ENCODE results near the gene BORCS8.

Gene BORCS8

GRCh38 chr19:19193926-19194325 lies 2.0 kb upstream of the BORCS8 start:
- TF ChIP-seq CTCF (IDR thresholded peaks at IDR 0.05; ENCODE audit: insufficient read depth, low read length, poor library complexity, severe bottlenecking), result no peak
- no peak for DNase-seq (ENCODE audit: extremely low read depth, insufficient read length)
- H3K4me3 ChIP-seq (replicated peaks; ENCODE audit: low read depth, low read length), result peak overlapping the region; percentile 88

GRCh38 chr19:19192910-19193423 lies 1.0 kb upstream of the BORCS8 start:
- H3K36me3 ChIP-seq (ENCODE audit: control insufficient read depth, insufficient read depth, low read length), result peaks cover 8% of the 10 kb centered on the region
- H3K27me3 ChIP-seq (replicated peaks; ENCODE audit: control insufficient read depth, insufficient read depth, low read length), result no peaks in the 10 kb centered on the region
- H3K4me3 ChIP-seq (replicated peaks; ENCODE audit: low read depth, low read length), result peak overlapping the region; percentile 88
- DNase-seq (ENCODE audit: extremely low read depth, insufficient read length), result no peak
- no peak for TF ChIP-seq CTCF (IDR thresholded peaks at IDR 0.05; ENCODE audit: insufficient read depth, low read length, poor library complexity, severe bottlenecking)

More at GRCh38 chr19:19193926-19194325, 2.0 kb upstream of the BORCS8 start:
- Histone ChIP-seq H3K27me3 (replicated peaks; ENCODE audit: control insufficient read depth, insufficient read depth, low read length) (no peaks in the 10 kb centered on the region), H3K36me3 (ENCODE audit: control insufficient read depth, insufficient read depth, low read length) (peaks cover 11% of the 10 kb centered on the region)

- H3K4me3 ChIP-seq (replicated peaks; ENCODE audit: low read depth, low read length), result peak overlapping the region; percentile 74
- H3K27me3 ChIP-seq (replicated peaks; ENCODE audit: control insufficient read depth, insufficient read depth, low read length), result no peaks in the 10 kb centered on the region
- TF ChIP-seq CTCF (IDR thresholded peaks at IDR 0.05; ENCODE audit: insufficient read depth, low read length, poor library complexity, severe bottlenecking), result no peak
- peaks cover 5% of the 10 kb centered on the region for H3K36me3 ChIP-seq (ENCODE audit: control insufficient read depth, insufficient read depth, low read length)
- DNase-seq (ENCODE audit: extremely low read depth, insufficient read length), result no peak
Measured at GRCh38 chr19:19191768-19192077, 229 bp downstream of the BORCS8 start.

GRCh38 chr19:19186742-19187141 lies 5.2 kb downstream of the BORCS8 start:
- TF ChIP-seq CTCF (IDR thresholded peaks at IDR 0.05; ENCODE audit: insufficient read depth, low read length, poor library complexity, severe bottlenecking), result no peak
- no peak for DNase-seq (ENCODE audit: extremely low read depth, insufficient read length)
- Histone ChIP-seq H3K36me3 (ENCODE audit: control insufficient read depth, insufficient read depth, low read length) (peaks cover 17% of the 10 kb centered on the region), H3K27me3 (replicated peaks; ENCODE audit: control insufficient read depth, insufficient read depth, low read length) (no peaks in the 10 kb centered on the region), H3K4me3 (replicated peaks; ENCODE audit: low read depth, low read length) (no peak overlapping the region)

- no peak for DNase-seq (ENCODE audit: extremely low read depth, insufficient read length)
- peaks cover 21% of the 10 kb centered on the region for H3K36me3 ChIP-seq (ENCODE audit: control insufficient read depth, insufficient read depth, low read length)
- no peaks in the 10 kb centered on the region for H3K27me3 ChIP-seq (replicated peaks; ENCODE audit: control insufficient read depth, insufficient read depth, low read length)
- H3K4me3 ChIP-seq (replicated peaks; ENCODE audit: low read depth, low read length), result no peak overlapping the region
- TF ChIP-seq CTCF (IDR thresholded peaks at IDR 0.05; ENCODE audit: insufficient read depth, low read length, poor library complexity, severe bottlenecking), result peak; percentile 68
Measured at GRCh38 chr19:19185853-19186740, 5.9 kb downstream of the BORCS8 start.
